ENCODE results near the gene RGS12. TPM values are rescaled to one million over a fixed set of nuclear protein-coding genes. Genes with fewer than 3 reads are reported as not detected.

Gene RGS12
- total and polyA plus RNA-seq, 2 experiments from 2014 or later: 9.3 to 13.2 TPM

GRCh38 chr4:3336382-3337356, 43.8 kb downstream of the RGS12 start:
- no peak overlapping the region for H3K4me3 ChIP-seq
- H3K36me3 ChIP-seq (ENCODE audit: low read depth): no peaks in the 10 kb centered on the region
- H3K9ac ChIP-seq: no peak overlapping the region
- H3K9me3 ChIP-seq (ENCODE audit: low read depth): no peaks in the 10 kb centered on the region
- H3K4me1 ChIP-seq (ENCODE audit: insufficient read depth): no peaks in the 10 kb centered on the region
- TF ChIP-seq EZH2 (IDR thresholded peaks at IDR 0.05; ENCODE audit: insufficient read depth, poor library complexity, severe bottlenecking) (no peak), EZH2phosphoT487 (IDR thresholded peaks at IDR 0.05; ENCODE audit: insufficient read depth, low read depth) (no peak)
- H3K9me2 ChIP-seq (ENCODE audit: insufficient read depth): no peaks in the 10 kb centered on the region
- H3K27ac ChIP-seq: no peak overlapping the region
- 96% methylated on average over 14 of the region's 14 CpGs for WGBS, 2 experiments (ENCODE audit: low coverage in 1 of 2, low lambda C conversion rate in 2 of 2, missing lambda C conversion rate in 2 of 2)
- H3K79me2 ChIP-seq (ENCODE audit: insufficient read depth): no peaks in the 10 kb centered on the region
- H3K4me2 ChIP-seq (ENCODE audit: unreplicated experiment): no peak overlapping the region
- no peaks in the 10 kb centered on the region for H3F3A ChIP-seq (ENCODE audit: insufficient read depth)
- H3K27me3 ChIP-seq (replicated peaks; ENCODE audit: insufficient read depth): no peaks in the 10 kb centered on the region
- H2AFZ ChIP-seq: no peak overlapping the region
- DNase-seq: no peak
- H4K20me1 ChIP-seq (ENCODE audit: insufficient read depth): no peaks in the 10 kb centered on the region
- in situ Hi-C loops (cut with MboI): no loop called here

- Histone ChIP-seq H3K9me2 (ENCODE audit: insufficient read depth) (no peaks in the 10 kb centered on the region), H3K9me3 (ENCODE audit: low read depth) (no peaks in the 10 kb centered on the region), H3K4me1 (ENCODE audit: insufficient read depth) (no peaks in the 10 kb centered on the region), H2AFZ (no peak overlapping the region), H3K4me2 (ENCODE audit: unreplicated experiment) (no peak overlapping the region), H3F3A (ENCODE audit: insufficient read depth) (no peaks in the 10 kb centered on the region), H4K20me1 (ENCODE audit: insufficient read depth) (no peaks in the 10 kb centered on the region), H3K27me3 (replicated peaks; ENCODE audit: insufficient read depth) (no peaks in the 10 kb centered on the region), H3K4me3 (no peak overlapping the region), H3K27ac (no peak overlapping the region), H3K79me2 (ENCODE audit: insufficient read depth) (no peaks in the 10 kb centered on the region), H3K9ac (no peak overlapping the region), H3K36me3 (ENCODE audit: low read depth) (no peaks in the 10 kb centered on the region)
- in situ Hi-C loops (cut with MboI): no loop called here
- WGBS, 2 experiments (ENCODE audit: low coverage in 1 of 2, low lambda C conversion rate in 2 of 2, missing lambda C conversion rate in 2 of 2): 96 to 98% methylated on average over 6 of the region's 6 CpGs
- DNase-seq: no peak
- TF ChIP-seq EZH2phosphoT487 (IDR thresholded peaks at IDR 0.05; ENCODE audit: insufficient read depth, low read depth) (no peak), EZH2 (IDR thresholded peaks at IDR 0.05; ENCODE audit: insufficient read depth, poor library complexity, severe bottlenecking) (no peak)
Measured at GRCh38 chr4:3337357-3337732, 44.5 kb downstream of the RGS12 start.

- WGBS, 2 experiments (ENCODE audit: low coverage in 1 of 2, low lambda C conversion rate in 2 of 2, missing lambda C conversion rate in 2 of 2): 92 to 99% methylated on average over 8 of the region's 8 CpGs
- TF ChIP-seq EZH2phosphoT487 (IDR thresholded peaks at IDR 0.05; ENCODE audit: insufficient read depth, low read depth) (no peak), EZH2 (IDR thresholded peaks at IDR 0.05; ENCODE audit: insufficient read depth, poor library complexity, severe bottlenecking) (no peak)
- DNase-seq: no peak
- Histone ChIP-seq H3K27me3 (replicated peaks; ENCODE audit: insufficient read depth) (no peaks in the 10 kb centered on the region), H3K36me3 (ENCODE audit: low read depth) (no peaks in the 10 kb centered on the region), H4K20me1 (ENCODE audit: insufficient read depth) (no peaks in the 10 kb centered on the region), H3K4me3 (no peak overlapping the region), H3K9me3 (ENCODE audit: low read depth) (no peaks in the 10 kb centered on the region), H3K79me2 (ENCODE audit: insufficient read depth) (no peaks in the 10 kb centered on the region), H3K9me2 (ENCODE audit: insufficient read depth) (no peaks in the 10 kb centered on the region), H3F3A (ENCODE audit: insufficient read depth) (no peaks in the 10 kb centered on the region), H3K4me1 (ENCODE audit: insufficient read depth) (0 out of 2 replicates have a peak, but pooled peaks cover 4% of the 10 kb centered on the region), H3K9ac (no peak overlapping the region), H3K27ac (no peak overlapping the region), H3K4me2 (ENCODE audit: unreplicated experiment) (no peak overlapping the region), H2AFZ (no peak overlapping the region)
- in situ Hi-C loops (cut with MboI): no loop called here
Measured at GRCh38 chr4:3337811-3338210, 45.0 kb downstream of the RGS12 start.

DNA sequence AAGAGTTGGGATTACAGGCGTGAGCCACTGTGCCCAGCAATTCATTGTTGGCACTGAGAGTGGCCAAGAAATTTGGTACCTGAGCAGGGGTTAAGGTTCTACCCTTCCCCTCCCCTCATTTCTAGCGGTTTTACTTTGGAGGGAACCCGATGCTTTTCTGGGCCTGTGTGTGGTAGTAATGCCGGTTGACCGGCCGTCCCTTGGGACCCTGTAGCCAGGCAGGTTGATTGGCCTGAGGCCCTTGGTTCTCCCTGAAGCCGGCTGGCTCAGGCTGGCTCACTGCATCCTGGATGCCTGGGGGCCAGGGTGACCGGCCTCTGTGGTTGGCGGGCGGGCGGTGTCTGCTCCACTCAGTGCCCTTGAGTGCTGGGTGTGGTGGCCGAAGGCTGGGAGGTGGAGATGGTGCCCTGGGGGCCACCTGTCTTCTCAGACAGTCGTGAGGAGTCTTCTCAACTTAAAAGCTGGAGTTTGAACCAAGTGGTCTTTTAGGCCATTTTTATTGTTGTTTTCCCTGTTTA, 45.6 kb downstream of the RGS12 start:
- Histone ChIP-seq H3K9ac (no peak overlapping the region), H3F3A (ENCODE audit: insufficient read depth) (no peaks in the 10 kb centered on the region), H3K4me3 (no peak overlapping the region), H3K9me3 (ENCODE audit: low read depth) (no peaks in the 10 kb centered on the region), H2AFZ (no peak overlapping the region), H3K27me3 (replicated peaks; ENCODE audit: insufficient read depth) (no peaks in the 10 kb centered on the region), H4K20me1 (ENCODE audit: insufficient read depth) (no peaks in the 10 kb centered on the region), H3K9me2 (ENCODE audit: insufficient read depth) (no peaks in the 10 kb centered on the region), H3K4me1 (ENCODE audit: insufficient read depth) (0 out of 2 replicates have a peak, but pooled peaks cover 4% of the 10 kb centered on the region), H3K79me2 (ENCODE audit: insufficient read depth) (no peaks in the 10 kb centered on the region), H3K27ac (no peak overlapping the region), H3K4me2 (ENCODE audit: unreplicated experiment) (no peak overlapping the region), H3K36me3 (ENCODE audit: low read depth) (no peaks in the 10 kb centered on the region)
- WGBS, 2 experiments (ENCODE audit: low coverage in 1 of 2, low lambda C conversion rate in 2 of 2, missing lambda C conversion rate in 2 of 2): 92 to 94% methylated on average over 9 to 13 of the region's 13 CpGs
- in situ Hi-C loops (cut with MboI): no loop called here
- TF ChIP-seq EZH2phosphoT487 (IDR thresholded peaks at IDR 0.05; ENCODE audit: insufficient read depth, low read depth) (no peak), EZH2 (IDR thresholded peaks at IDR 0.05; ENCODE audit: insufficient read depth, poor library complexity, severe bottlenecking) (no peak)
- no peak for DNase-seq

All from GM23248 (cell line).